ENCODE results near the gene LSM10.

The LSM10 gene

GRCh38 chr1:36385410-36386264 lies 12.1 kb downstream of the LSM10 start, which contains the start of gene STK40:
Gene STK40, minus strand, starts transcription at chr1:36385924. Its CDS starts 24,592 bp downstream, at chr1:36361332.
- peak; percentile 100 for DNase-seq (ENCODE audit: low read depth)
- no peak for TF ChIP-seq CTCF (conservative IDR thresholded peaks at IDR 0.05; ENCODE audit: low read depth, low read length)
- H3K4me3 ChIP-seq (ENCODE audit: low read depth, low read length) = peak within 1 kb of the TSS; percentile 91

- peak overlapping the region; percentile 91 for H3K4me3 ChIP-seq (ENCODE audit: low read depth, low read length)
- no peak for TF ChIP-seq CTCF (conservative IDR thresholded peaks at IDR 0.05; ENCODE audit: low read depth, low read length)
- peak; percentile 24 for DNase-seq (ENCODE audit: low read depth)
Measured at GRCh38 chr1:36384542-36385409, 12.9 kb downstream of the LSM10 start.

- DNase-seq (ENCODE audit: low read depth) = no peak
- H3K4me3 ChIP-seq (ENCODE audit: low read depth, low read length) = no peak overlapping the region
- TF ChIP-seq CTCF (conservative IDR thresholded peaks at IDR 0.05; ENCODE audit: low read depth, low read length) = no peak
Measured at GRCh38 chr1:36383240-36383639, 14.5 kb downstream of the LSM10 start.

GRCh38 chr1:36382669-36383068 lies 15.0 kb downstream of the LSM10 start:
- TF ChIP-seq CTCF (conservative IDR thresholded peaks at IDR 0.05; ENCODE audit: low read depth, low read length) = no peak
- DNase-seq (ENCODE audit: low read depth) = no peak
- no peak overlapping the region for H3K4me3 ChIP-seq (ENCODE audit: low read depth, low read length)

- no peak overlapping the region for H3K4me3 ChIP-seq (ENCODE audit: low read depth, low read length)
- no peak for TF ChIP-seq CTCF (conservative IDR thresholded peaks at IDR 0.05; ENCODE audit: low read depth, low read length)
- DNase-seq (ENCODE audit: low read depth) = no peak
Measured at GRCh38 chr1:36382231-36382630, 15.5 kb downstream of the LSM10 start.

GRCh38 chr1:36381405-36381804 lies 16.3 kb downstream of the LSM10 start:
- no peak overlapping the region for H3K4me3 ChIP-seq (ENCODE audit: low read depth, low read length)
- no peak for TF ChIP-seq CTCF (conservative IDR thresholded peaks at IDR 0.05; ENCODE audit: low read depth, low read length)

More at GRCh38 chr1:36381405-36381804, 16.3 kb downstream of the LSM10 start:
- DNase-seq (ENCODE audit: low read depth) = no peak

Data from choroid plexus epithelial cell (primary cell).